HepG2 (cell line): ENCODE results near the gene ZMYND8. TPM values are rescaled to one million over a fixed set of nuclear protein-coding genes. Genes with fewer than 3 reads are reported as not detected.

Experiments
- CBFB ChIP-seq: sonication (generic); formaldehyde crosslinking; IDR thresholded peaks from 2 replicates; pipeline ENCODE4 v1.4.0; 2020; ENCODE audit warnings: missing genetic modification reagents
- DMTF1 ChIP-seq: sonication (generic); formaldehyde crosslinking; IDR thresholded peaks from 2 replicates; pipeline ENCODE4 v1.4.0; 2020; ENCODE audit warnings: mild to moderate bottlenecking, missing genetic modification reagents
- HES4 ChIP-seq: sonication (generic); formaldehyde crosslinking; IDR thresholded peaks from 2 replicates; pipeline ENCODE4 v1.9.0; 2021; ENCODE audit warnings: mild to moderate bottlenecking, missing genetic modification reagents, borderline replicate concordance
- KAT8 ChIP-seq: IDR thresholded peaks from 2 replicates; pipeline ENCODE4 v1.6.1; 2016; ENCODE audit warnings: missing genetic modification reagents, missing compliant biosample characterization
- KDM2A ChIP-seq: sonication (generic); formaldehyde crosslinking; IDR thresholded peaks from 2 replicates; pipeline ENCODE4 v1.4.0; 2020; ENCODE audit warnings: low read depth, missing genetic modification reagents, borderline replicate concordance
- NFAT5 ChIP-seq: sonication (generic); formaldehyde crosslinking; IDR thresholded peaks from 2 replicates; pipeline ENCODE4 v1.4.0; 2020; ENCODE audit warnings: missing genetic modification reagents
- REL ChIP-seq: sonication (generic); formaldehyde crosslinking; conservative IDR thresholded peaks from 2 replicates; pipeline ENCODE4 v1.8.0; 2022; ENCODE audit warnings: mild to moderate bottlenecking, missing genetic modification reagents, moderate library complexity
- ZFP36L2 ChIP-seq: sonication (generic); formaldehyde crosslinking; IDR thresholded peaks from 2 replicates; pipeline ENCODE4 v1.4.0; 2020; ENCODE audit warnings: missing genetic modification reagents
- ZKSCAN8 ChIP-seq: IDR thresholded peaks from 2 replicates; pipeline ENCODE4 v1.6.1; 2016; ENCODE audit warnings: borderline replicate concordance, missing genetic modification reagents, missing compliant biosample characterization
- ZNF136 ChIP-seq: sonication (generic); formaldehyde crosslinking; IDR thresholded peaks from 2 replicates; pipeline ENCODE4 v1.8.1; 2022; ENCODE audit warnings: low read depth, mild to moderate bottlenecking, moderate library complexity, missing genetic modification reagents
- ZNF512B ChIP-seq: sonication (generic); formaldehyde crosslinking; IDR thresholded peaks from 2 replicates; pipeline ENCODE4 v1.5.1; 2020; ENCODE audit warnings: missing genetic modification reagents, mild to moderate bottlenecking, borderline replicate concordance
- ZNF674 ChIP-seq: sonication (generic); formaldehyde crosslinking; IDR thresholded peaks from 2 replicates; pipeline ENCODE4 v1.5.0; 2020; ENCODE audit warnings: low read depth, mild to moderate bottlenecking, missing genetic modification reagents
- polyA plus RNA-seq, 8 experiments: library from polyadenylated mRNA; depleted of rRNA in 3 of 8; stranded (reverse) in 7 of 8; unstranded in 1 of 8; fragments of >200 nt; fragmentation: Illumina TruSeq in 4 of 8; extraction: Trizol in 4 of 8; gene quantifications; 2 replicates each; pipeline versions ENCODE4 v1.2.1 to v1.2.3, GENCODE V29; 2011 to 2016; ENCODE audit warnings: low read depth in 4 of 8, missing spikeins in 1 of 8, mixed read lengths in 1 of 8; ENCODE audit not compliant: insufficient read depth in 1 of 8
- total RNA-seq, 5 experiments: library from RNA; depleted of rRNA; stranded (reverse); fragments of >200 nt; fragmentation: Illumina TruSeq; extraction: Trizol; gene quantifications; 2 replicates each; pipeline ENCODE4 v1.2.3, GENCODE V29; 2016; ENCODE audit warnings: low read depth in 1 of 5
- TF ChIP-seq, protein P1 (sequence below): IDR thresholded peaks from 2 replicates; pipeline ENCODE4 v1.6.1; 2012; ENCODE audit warnings: inconsistent platforms

ZMYND8 gene
- total and polyA plus RNA-seq, 2 of the 13 experiments (the other 11 are each of a cell fraction or from before 2014, with no cell fraction given) = 53.9 to 84.7 TPM

- TF ChIP-seq NFAT5 (CRISPR knock-in tag) = no peak; the same call in 1 of the 2 replicates
- TF ChIP-seq REL (CRISPR knock-in tag) = no peak
- no peak for TF ChIP-seq DMTF1 (CRISPR knock-in tag)
- TF ChIP-seq CBFB = no peak
- TF ChIP-seq ZNF136 = 0 out of 2 replicates have a peak, but pooled peaks have one; percentile 22
- TF ChIP-seq KDM2A (CRISPR knock-in tag) = no peak
- no peak for TF ChIP-seq ZFP36L2 (CRISPR knock-in tag)
- 0 out of 2 replicates have a peak, but pooled peaks have one; percentile 30 for TF ChIP-seq ZNF674 (CRISPR knock-in tag)
- peak; percentile 85; the same call in 1 of the 2 replicates for TF ChIP-seq ZKSCAN8 (CRISPR knock-in tag)
- TF ChIP-seq, protein P1, sequence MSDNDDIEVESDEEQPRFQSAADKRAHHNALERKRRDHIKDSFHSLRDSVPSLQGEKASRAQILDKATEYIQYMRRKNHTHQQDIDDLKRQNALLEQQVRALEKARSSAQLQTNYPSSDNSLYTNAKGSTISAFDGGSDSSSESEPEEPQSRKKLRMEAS = no peak
- no peak for TF ChIP-seq HES4 (CRISPR knock-in tag)
- 0 out of 2 replicates have a peak, but pooled peaks have one; percentile 64 for TF ChIP-seq ZNF512B (CRISPR knock-in tag)
- TF ChIP-seq KAT8 (CRISPR knock-in tag) = peak; percentile 69; the same call in 1 of the 2 replicates
Measured at GRCh38 chr20:47356526-47357295, at the start of gene ZMYND8 (continued).
